HG02852 (cell line): ENCODE data around the gene CAMTA1.

Source experiments
- ATAC-seq: cut with Tn5 transposase; IDR thresholded peaks from one replicate; pipeline ENCODE4 v1.9.1; 2021; ENCODE audit warnings: mild to moderate bottlenecking, moderate library complexity; ENCODE audit not compliant: unreplicated experiment

CAMTA1 gene

GRCh38 chr1:7247791-7248548 lies 462.7 kb downstream of the CAMTA1 start:
- no peak for ATAC-seq

GRCh38 chr1:7248549-7249199 lies 463.4 kb downstream of the CAMTA1 start:
- ATAC-seq: no peak

- ATAC-seq: no peak
These were observed 464.3 kb downstream of the CAMTA1 start for GRCh38 chr1:7249516-7249915.

GRCh38 chr1:7250176-7250575 lies 464.9 kb downstream of the CAMTA1 start:
- no peak for ATAC-seq

- no peak for ATAC-seq
These were observed 465.6 kb downstream of the CAMTA1 start for GRCh38 chr1:7250597-7251453.

- ATAC-seq: no peak
These were observed 466.2 kb downstream of the CAMTA1 start for GRCh38 chr1:7251454-7251800.

GRCh38 chr1:7252411-7253117 lies 467.3 kb downstream of the CAMTA1 start:
- no peak for ATAC-seq

- no peak for ATAC-seq
These were observed 467.8 kb downstream of the CAMTA1 start for GRCh38 chr1:7253118-7253480.

- no peak for ATAC-seq
These were observed 468.8 kb downstream of the CAMTA1 start for GRCh38 chr1:7253988-7254587.

GRCh38 chr1:7255303-7256058 lies 470.2 kb downstream of the CAMTA1 start:
- no peak for ATAC-seq

GRCh38 chr1:7256526-7256925 lies 471.3 kb downstream of the CAMTA1 start:
- no peak for ATAC-seq

- no peak for ATAC-seq
These were observed 472.0 kb downstream of the CAMTA1 start for GRCh38 chr1:7257225-7257624.

GRCh38 chr1:7258589-7259135 lies 473.4 kb downstream of the CAMTA1 start:
- no peak for ATAC-seq

GRCh38 chr1:7259955-7260354 lies 474.7 kb downstream of the CAMTA1 start:
- no peak for ATAC-seq

GRCh38 chr1:7261490-7261889 lies 476.2 kb downstream of the CAMTA1 start:
- no peak for ATAC-seq

- no peak for ATAC-seq
These were observed 477.4 kb downstream of the CAMTA1 start for GRCh38 chr1:7262611-7263010.

- ATAC-seq: no peak
These were observed 478.0 kb downstream of the CAMTA1 start for GRCh38 chr1:7263021-7263960.

- no peak for ATAC-seq
These were observed 478.8 kb downstream of the CAMTA1 start for GRCh38 chr1:7264101-7264500.
